Cerebellar cortex (tissue), 1 donor: ENCODE results near the gene NDUFAF3.

Experiments
- DNase-seq: peaks from one replicate; pipeline ENCODE4 v3.0.0-alpha.2; 2015; ENCODE audit warnings: low spot score

NDUFAF3 gene

GRCh38 chr3:49017971-49018706 lies 3.8 kb upstream of the NDUFAF3 start, which contains the start of gene DALRD3:
Gene DALRD3, minus strand, starts transcription at chr3:49018580. Its CDS starts 16 bp downstream, at chr3:49018564.
- peak; percentile 88 for DNase-seq

GRCh38 chr3:49018707-49019006 lies 3.3 kb upstream of the NDUFAF3 start:
- no peak for DNase-seq

- DNase-seq: no peak
Measured at GRCh38 chr3:49019941-49020329, 2.0 kb upstream of the NDUFAF3 start.

- no peak for DNase-seq
Measured at GRCh38 chr3:49020330-49021212, 1.4 kb upstream of the NDUFAF3 start.

- DNase-seq: peak; percentile 97
Measured at GRCh38 chr3:49021213-49021812, 608 bp upstream of the NDUFAF3 start.

- no peak for DNase-seq
Measured at GRCh38 chr3:49022688-49023171, 809 bp downstream of the NDUFAF3 start.

GRCh38 chr3:49023775-49024174 lies 1.9 kb downstream of the NDUFAF3 start:
- DNase-seq: no peak

GRCh38 chr3:49024449-49024848 lies 2.5 kb downstream of the NDUFAF3 start:
- DNase-seq: no peak

- no peak for DNase-seq
Measured at GRCh38 chr3:49025005-49025792, 3.3 kb downstream of the NDUFAF3 start.

GRCh38 chr3:49025793-49026520 lies 4.0 kb downstream of the NDUFAF3 start:
- DNase-seq: no peak

- DNase-seq: no peak
Measured at GRCh38 chr3:49026536-49026935, 4.6 kb downstream of the NDUFAF3 start.

- DNase-seq: no peak
Measured at GRCh38 chr3:49027634-49028033, 5.7 kb downstream of the NDUFAF3 start.

GRCh38 chr3:49028298-49028672 lies 6.4 kb downstream of the NDUFAF3 start:
- no peak for DNase-seq

- peak; percentile 93 for DNase-seq
Measured at GRCh38 chr3:49028673-49029562, 7.0 kb downstream of the NDUFAF3 start, which contains the start of gene IMPDH2. Gene IMPDH2, minus strand, starts transcription at chr3:49029398. Its CDS starts 48 bp downstream, at chr3:49029350.

GRCh38 chr3:49029563-49029884 lies 7.6 kb downstream of the NDUFAF3 start:
- DNase-seq: no peak

- DNase-seq: no peak
Measured at GRCh38 chr3:49030321-49030720, 8.4 kb downstream of the NDUFAF3 start.

GRCh38 chr3:49032646-49033304 lies 10.9 kb downstream of the NDUFAF3 start:
- DNase-seq: no peak

GRCh38 chr3:49034650-49035049 lies 12.7 kb downstream of the NDUFAF3 start:
- no peak for DNase-seq

GRCh38 chr3:49035281-49035680 lies 13.4 kb downstream of the NDUFAF3 start:
- no peak for DNase-seq

- DNase-seq: no peak
Measured at GRCh38 chr3:49053543-49053942, 31.6 kb downstream of the NDUFAF3 start.
